Peyer's patch (tissue), 4 donors: ENCODE data around the gene LONP2.

Experiments used
- POLR2A ChIP-seq, 2 donors: fragments of 450-650 bp; IDR thresholded peaks; one replicate each; pipeline ENCODE4 v1.5.1; 2017; ENCODE audit warnings: antibody characterized with exemption in 2 of 2, mild to moderate bottlenecking in 2 of 2, moderate library complexity in 2 of 2
- TF ChIP-seq, protein P1 (sequence below), 6 experiments: fragments of 450-650 bp in 4 of 6; fragments of 200-600 bp in 2 of 6; sonication (generic) in 1 of 6; IDR thresholded peaks; one replicate each; pipeline ENCODE4 v1.5.1; 2017 to 2019; ENCODE audit warnings: antibody characterized with exemption in 6 of 6, mild to moderate bottlenecking in 3 of 6, moderate library complexity in 1 of 6

DNA sequence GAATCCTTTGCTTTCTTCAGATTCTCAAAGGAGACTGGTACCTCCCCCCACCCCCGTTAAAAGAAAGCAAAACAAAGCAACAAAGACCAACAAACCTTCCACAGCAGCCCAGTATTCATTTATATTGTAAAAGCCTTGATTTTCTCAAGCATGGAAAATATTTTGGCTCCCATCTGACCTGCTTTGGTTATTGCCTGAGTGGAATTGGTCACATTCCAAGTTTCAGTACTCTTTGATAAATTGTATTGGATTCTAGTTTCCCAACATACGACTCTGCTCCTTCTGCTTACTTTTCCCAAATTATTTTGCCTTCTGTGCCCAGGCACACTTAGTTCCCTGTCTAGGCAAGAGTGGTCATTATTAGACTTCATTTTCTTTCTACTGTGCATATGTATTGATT is 2.0 kb downstream of the LONP2 start:
- TF ChIP-seq, protein P1, sequence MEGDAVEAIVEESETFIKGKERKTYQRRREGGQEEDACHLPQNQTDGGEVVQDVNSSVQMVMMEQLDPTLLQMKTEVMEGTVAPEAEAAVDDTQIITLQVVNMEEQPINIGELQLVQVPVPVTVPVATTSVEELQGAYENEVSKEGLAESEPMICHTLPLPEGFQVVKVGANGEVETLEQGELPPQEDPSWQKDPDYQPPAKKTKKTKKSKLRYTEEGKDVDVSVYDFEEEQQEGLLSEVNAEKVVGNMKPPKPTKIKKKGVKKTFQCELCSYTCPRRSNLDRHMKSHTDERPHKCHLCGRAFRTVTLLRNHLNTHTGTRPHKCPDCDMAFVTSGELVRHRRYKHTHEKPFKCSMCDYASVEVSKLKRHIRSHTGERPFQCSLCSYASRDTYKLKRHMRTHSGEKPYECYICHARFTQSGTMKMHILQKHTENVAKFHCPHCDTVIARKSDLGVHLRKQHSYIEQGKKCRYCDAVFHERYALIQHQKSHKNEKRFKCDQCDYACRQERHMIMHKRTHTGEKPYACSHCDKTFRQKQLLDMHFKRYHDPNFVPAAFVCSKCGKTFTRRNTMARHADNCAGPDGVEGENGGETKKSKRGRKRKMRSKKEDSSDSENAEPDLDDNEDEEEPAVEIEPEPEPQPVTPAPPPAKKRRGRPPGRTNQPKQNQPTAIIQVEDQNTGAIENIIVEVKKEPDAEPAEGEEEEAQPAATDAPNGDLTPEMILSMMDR (IDR thresholded peaks at IDR 0.05): no peak
- TF ChIP-seq POLR2A (IDR thresholded peaks at IDR 0.05): no peak
